Neuron (in vitro differentiated cells): ENCODE measurements around the gene AZU1.

Experiments
- H2AFZ ChIP-seq: one replicate; pipeline ENCODE4 v1.6.1; 2013; ENCODE audit warnings: low read depth, mild to moderate bottlenecking, inconsistent platforms, low read length, moderate library complexity
- H3K27me3 ChIP-seq: one replicate; pipeline ENCODE4 v1.6.1; 2013; ENCODE audit warnings: low read length; ENCODE audit not compliant: insufficient read depth
- H3K36me3 ChIP-seq: one replicate; pipeline ENCODE4 v1.6.1; 2013; ENCODE audit warnings: low read length; ENCODE audit not compliant: insufficient read depth
- H3K4me1 ChIP-seq: one replicate; pipeline ENCODE4 v1.6.1; 2013; ENCODE audit warnings: low read length; ENCODE audit not compliant: insufficient read depth
- H3K4me3 ChIP-seq: 2 replicates; pipeline ENCODE4 v1.5.1; 2013; ENCODE audit warnings: mild to moderate bottlenecking, low read length, moderate library complexity
- H3K9me3 ChIP-seq: one replicate; pipeline ENCODE4 v1.6.1; 2013; ENCODE audit warnings: low read length

AZU1 gene, protein sequence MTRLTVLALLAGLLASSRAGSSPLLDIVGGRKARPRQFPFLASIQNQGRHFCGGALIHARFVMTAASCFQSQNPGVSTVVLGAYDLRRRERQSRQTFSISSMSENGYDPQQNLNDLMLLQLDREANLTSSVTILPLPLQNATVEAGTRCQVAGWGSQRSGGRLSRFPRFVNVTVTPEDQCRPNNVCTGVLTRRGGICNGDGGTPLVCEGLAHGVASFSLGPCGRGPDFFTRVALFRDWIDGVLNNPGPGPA

DNA sequence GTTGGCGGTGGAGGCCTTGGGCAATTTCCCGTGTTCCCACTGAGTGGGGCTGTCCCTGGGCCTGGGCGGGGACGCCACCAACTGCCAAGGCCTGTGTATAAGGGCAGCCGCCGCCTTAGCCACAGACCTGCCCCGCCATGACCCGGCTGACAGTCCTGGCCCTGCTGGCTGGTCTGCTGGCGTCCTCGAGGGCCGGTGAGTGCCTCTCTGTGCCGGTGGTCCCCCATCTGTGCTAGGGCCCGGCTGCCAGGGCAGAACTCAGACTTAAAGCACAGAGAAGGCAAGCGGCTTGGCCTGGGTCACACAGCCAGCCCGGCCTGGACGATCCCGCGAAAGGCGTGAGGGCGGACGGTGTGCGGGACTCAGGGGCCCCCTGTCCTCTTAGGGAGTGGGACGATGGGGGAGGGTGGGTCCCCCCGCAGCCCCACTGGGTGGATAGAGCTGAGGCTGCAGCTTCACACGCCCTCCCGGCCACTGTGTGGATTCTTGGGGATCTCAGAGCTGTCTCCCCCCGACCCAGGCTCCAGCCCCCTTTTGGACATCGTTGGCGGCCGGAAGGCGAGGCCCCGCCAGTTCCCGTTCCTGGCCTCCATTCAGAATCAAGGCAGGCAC, at the start of gene AZU1:
Gene AZU1, plus strand, starts transcription at position 128 of the 612 bp plus-strand sequence. Its CDS starts 10 bp downstream, at position 138.
- H2AFZ ChIP-seq = no peak within 1 kb of the TSS
- no peaks in the 10 kb centered on the region for H3K36me3 ChIP-seq
- no peaks in the 10 kb centered on the region for H3K9me3 ChIP-seq
- no peak within 1 kb of the TSS for H3K4me3 ChIP-seq
- no peaks in the 10 kb centered on the region for H3K27me3 ChIP-seq
- H3K4me1 ChIP-seq = peaks cover 4% of the 10 kb centered on the region

DNA sequence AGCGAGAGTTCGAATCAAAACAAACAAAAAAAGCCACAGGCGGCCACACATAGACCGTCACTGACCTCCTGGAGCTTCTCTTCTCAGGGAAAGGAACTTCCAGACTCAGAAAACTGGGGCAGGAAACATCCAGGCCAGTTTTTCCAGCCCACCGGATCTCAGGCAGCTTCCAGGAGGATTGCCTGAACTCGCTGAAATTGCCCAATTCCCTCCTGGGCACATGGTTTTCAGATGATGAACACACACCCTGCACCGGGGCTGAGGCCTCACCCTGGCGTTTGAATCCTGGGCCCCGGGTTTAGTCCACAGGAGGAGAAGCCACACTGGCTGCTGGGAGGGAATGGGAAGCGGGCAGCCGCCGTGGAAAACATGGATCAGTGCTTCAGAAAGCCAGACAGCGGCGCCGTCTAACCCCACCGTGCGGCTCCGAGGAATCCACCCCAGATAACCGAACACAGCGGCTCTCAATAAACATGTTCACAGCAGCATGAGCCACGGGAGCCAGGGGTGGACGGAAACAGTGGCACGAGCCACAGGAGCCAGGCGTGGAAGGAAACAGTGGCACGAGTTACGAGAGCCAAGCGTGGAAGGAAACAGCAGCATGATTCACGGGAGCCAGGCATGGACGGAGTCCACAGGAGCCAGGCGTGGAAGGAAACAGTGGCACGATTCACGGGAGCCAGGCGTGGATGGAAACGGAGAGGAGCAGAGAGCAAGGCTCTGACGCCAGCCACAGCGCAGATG, 48.6 kb upstream of the AZU1 start:
- H3K36me3 ChIP-seq = no peaks in the 10 kb centered on the region

GRCh38 chr19:780935-781334, 46.7 kb upstream of the AZU1 start:
- Histone ChIP-seq H3K4me1 (peaks cover 10% of the 10 kb centered on the region), H2AFZ (no peak overlapping the region), H3K27me3 (no peaks in the 10 kb centered on the region), H3K36me3 (no peaks in the 10 kb centered on the region), H3K4me3 (no peak overlapping the region), H3K9me3 (no peaks in the 10 kb centered on the region)

More for the DNA sequence above, 48.6 kb upstream of the AZU1 start:
- peaks cover 10% of the 10 kb centered on the region for H3K4me1 ChIP-seq
- no peak overlapping the region for H3K4me3 ChIP-seq
- H2AFZ ChIP-seq = no peak overlapping the region
- H3K27me3 ChIP-seq = no peaks in the 10 kb centered on the region
- no peaks in the 10 kb centered on the region for H3K9me3 ChIP-seq

GRCh38 chr19:781800-782184, 45.8 kb upstream of the AZU1 start:
- no peaks in the 10 kb centered on the region for H3K27me3 ChIP-seq
- no peak overlapping the region for H3K4me3 ChIP-seq
- no peaks in the 10 kb centered on the region for H3K36me3 ChIP-seq
- H2AFZ ChIP-seq = no peak overlapping the region
- H3K4me1 ChIP-seq = peaks cover 10% of the 10 kb centered on the region
- no peaks in the 10 kb centered on the region for H3K9me3 ChIP-seq

DNA sequence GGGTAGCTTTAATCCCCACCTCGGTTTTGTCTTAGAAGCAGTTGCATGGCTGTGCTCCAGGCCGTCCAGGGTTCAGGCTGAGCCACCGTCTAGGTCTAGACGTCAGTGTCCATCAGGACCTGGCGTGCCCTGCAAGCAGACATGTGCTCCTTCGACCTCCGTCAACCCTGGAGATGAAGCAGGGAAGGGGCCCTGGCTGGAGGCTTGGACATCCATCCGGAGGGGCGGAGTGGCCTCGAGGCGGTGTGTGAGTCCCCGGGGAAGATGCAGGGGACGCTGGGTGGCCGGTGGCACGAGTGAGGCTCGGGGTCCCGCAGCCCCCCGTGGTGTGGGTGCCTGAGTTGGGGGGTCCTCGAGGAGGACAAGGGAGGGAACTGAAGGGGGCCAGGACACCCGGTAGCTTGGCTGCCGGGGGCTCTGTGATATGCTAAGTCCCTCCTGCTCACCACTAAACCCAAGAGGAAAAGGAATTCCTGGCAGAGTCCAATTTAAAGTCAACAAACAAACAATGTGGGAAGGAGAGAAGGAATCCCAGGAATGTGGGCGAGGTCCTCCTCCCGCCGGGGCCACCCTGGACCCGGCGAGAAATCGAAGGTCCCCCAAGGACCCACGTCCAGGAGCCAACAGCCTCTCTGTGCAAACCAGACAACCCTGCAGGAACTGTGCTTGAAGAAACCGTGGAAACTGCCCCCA, 45.3 kb upstream of the AZU1 start:
- H3K36me3 ChIP-seq = no peaks in the 10 kb centered on the region
- H3K4me3 ChIP-seq = no peak overlapping the region
- no peaks in the 10 kb centered on the region for H3K27me3 ChIP-seq
- no peaks in the 10 kb centered on the region for H3K9me3 ChIP-seq
- peaks cover 10% of the 10 kb centered on the region for H3K4me1 ChIP-seq
- no peak overlapping the region for H2AFZ ChIP-seq

GRCh38 chr19:782878-783668, 44.6 kb upstream of the AZU1 start:
- Histone ChIP-seq H3K27me3 (no peaks in the 10 kb centered on the region), H3K9me3 (no peaks in the 10 kb centered on the region), H3K36me3 (no peaks in the 10 kb centered on the region), H3K4me1 (peaks cover 10% of the 10 kb centered on the region), H3K4me3 (no peak overlapping the region), H2AFZ (no peak overlapping the region)

DNA sequence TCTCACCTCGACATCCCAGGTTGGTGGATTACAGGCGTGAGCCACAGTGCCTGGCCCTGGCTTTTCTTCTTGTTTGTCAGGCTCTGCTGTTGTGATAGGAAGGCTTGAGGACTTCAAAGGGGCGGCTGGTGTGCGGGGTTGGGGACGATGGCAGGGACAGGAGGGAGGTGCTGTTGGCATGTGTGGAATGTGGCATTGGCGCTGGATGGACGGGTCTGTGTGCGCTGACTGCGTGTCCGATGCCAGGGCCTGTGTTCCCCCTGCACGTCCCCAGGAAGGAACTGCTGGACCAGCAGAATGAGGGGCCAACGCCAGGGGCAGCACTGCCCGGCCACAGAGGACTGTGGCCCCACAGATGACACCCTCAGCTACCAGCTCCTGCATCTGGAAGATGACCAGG, 43.1 kb upstream of the AZU1 start:
- H3K4me3 ChIP-seq = no peak overlapping the region
- H3K27me3 ChIP-seq = no peaks in the 10 kb centered on the region
- no peaks in the 10 kb centered on the region for H3K36me3 ChIP-seq
- H2AFZ ChIP-seq = no peak overlapping the region
- no peaks in the 10 kb centered on the region for H3K9me3 ChIP-seq
- peaks cover 22% of the 10 kb centered on the region for H3K4me1 ChIP-seq

DNA sequence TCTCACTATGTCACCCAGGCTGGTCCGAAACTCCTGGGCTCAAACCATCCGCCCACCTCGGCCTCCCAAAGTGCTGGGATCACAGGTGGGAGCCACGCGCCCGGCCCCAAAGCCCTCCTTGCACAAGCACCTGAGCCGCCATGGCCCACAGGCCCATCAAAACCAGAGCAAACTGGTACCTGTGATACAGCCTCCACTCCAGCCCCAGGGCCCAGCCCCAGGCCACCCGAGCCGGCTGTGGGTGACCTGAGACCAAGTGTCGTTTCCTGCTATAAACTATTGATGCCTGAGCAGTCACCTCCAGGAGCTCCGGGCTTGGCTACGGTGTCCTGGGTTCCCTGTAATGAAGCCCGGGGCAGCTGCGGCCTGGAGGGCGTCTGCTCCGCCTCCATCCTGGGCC, 40.1 kb upstream of the AZU1 start:
- Histone ChIP-seq H3K27me3 (no peaks in the 10 kb centered on the region), H2AFZ (no peak overlapping the region), H3K36me3 (no peaks in the 10 kb centered on the region), H3K4me1 (peaks cover 17% of the 10 kb centered on the region), H3K4me3 (no peak overlapping the region), H3K9me3 (no peaks in the 10 kb centered on the region)

GRCh38 chr19:788686-788982, 39.0 kb upstream of the AZU1 start:
- H2AFZ ChIP-seq = peak overlapping the region; percentile 74
- H3K9me3 ChIP-seq = no peaks in the 10 kb centered on the region
- peak overlapping the region; percentile 41 for H3K4me3 ChIP-seq
- H3K36me3 ChIP-seq = no peaks in the 10 kb centered on the region
- peaks cover 13% of the 10 kb centered on the region for H3K4me1 ChIP-seq
- no peaks in the 10 kb centered on the region for H3K27me3 ChIP-seq

DNA sequence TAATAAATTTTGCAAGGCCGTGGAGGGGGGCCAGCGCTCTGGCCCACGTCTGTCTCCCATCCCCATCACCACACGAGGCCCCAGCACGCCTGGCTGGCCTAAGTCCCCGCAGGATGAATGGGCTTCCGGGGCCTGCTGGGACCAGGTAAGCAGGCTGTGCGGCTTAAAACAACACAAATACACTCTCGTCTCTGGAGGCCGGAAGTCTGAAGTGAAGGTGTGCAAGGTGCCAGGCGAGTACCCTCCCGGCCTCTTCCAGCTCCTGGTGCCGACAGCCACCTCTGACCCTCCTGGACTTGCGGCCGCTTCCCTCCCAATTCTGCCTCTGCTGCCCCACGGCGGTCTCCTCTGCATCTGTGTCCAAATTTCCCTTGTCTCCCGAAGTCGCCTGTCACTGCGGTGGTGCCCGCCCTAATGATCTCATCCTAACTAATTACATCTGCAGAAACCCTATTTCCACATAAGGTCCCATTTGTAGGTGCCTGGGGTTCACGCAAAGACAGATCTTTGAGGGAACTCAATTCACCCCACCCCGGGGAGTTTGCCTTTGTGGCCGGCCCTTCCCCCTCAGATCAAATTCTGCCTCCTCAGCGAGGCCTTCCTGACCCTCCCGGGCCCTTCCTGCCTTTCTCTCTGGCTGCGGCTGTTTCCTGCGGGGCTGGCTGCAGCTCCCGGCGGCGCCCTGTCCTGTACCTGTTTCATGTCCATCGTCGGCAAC, 38.5 kb upstream of the AZU1 start:
- Histone ChIP-seq H3K36me3 (no peaks in the 10 kb centered on the region), H2AFZ (peak overlapping the region; percentile 74), H3K27me3 (no peaks in the 10 kb centered on the region), H3K9me3 (peaks cover 2% of the 10 kb centered on the region), H3K4me1 (peaks cover 13% of the 10 kb centered on the region), H3K4me3 (peak overlapping the region; percentile 41)

DNA sequence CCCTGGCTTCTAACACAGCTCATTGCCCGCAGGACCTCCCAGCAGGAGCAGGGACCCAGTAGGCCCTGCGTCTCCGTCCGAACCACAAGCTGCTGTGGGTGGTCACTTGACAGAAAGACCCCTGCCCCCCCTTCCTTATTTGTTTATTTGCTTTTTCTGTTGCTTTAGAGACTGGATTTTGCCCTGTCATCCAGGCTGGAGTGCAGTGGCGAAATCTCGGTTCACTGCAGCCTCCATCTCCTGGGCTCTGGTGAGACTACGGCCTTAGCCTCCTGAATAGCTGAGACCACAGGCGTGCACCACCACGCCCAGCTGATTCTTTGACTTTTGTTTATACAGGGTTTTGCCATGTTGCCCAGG, 38.0 kb upstream of the AZU1 start:
- H2AFZ ChIP-seq = peak overlapping the region; percentile 74
- H3K36me3 ChIP-seq = no peaks in the 10 kb centered on the region
- H3K4me3 ChIP-seq = peak overlapping the region; percentile 41
- H3K9me3 ChIP-seq = peaks cover 2% of the 10 kb centered on the region
- H3K27me3 ChIP-seq = no peaks in the 10 kb centered on the region
- peaks cover 13% of the 10 kb centered on the region for H3K4me1 ChIP-seq

GRCh38 chr19:791007-791566, 36.5 kb upstream of the AZU1 start:
- Histone ChIP-seq H3K4me1 (peaks cover 13% of the 10 kb centered on the region), H3K4me3 (no peak overlapping the region), H3K36me3 (no peaks in the 10 kb centered on the region), H2AFZ (no peak overlapping the region), H3K9me3 (peaks cover 2% of the 10 kb centered on the region), H3K27me3 (no peaks in the 10 kb centered on the region)
